ENCODE results near the gene BBLN. TPM values are rescaled to one million over a fixed set of nuclear protein-coding genes. Genes with fewer than 3 reads are reported as not detected.

The BBLN gene
- total RNA-seq, 4 donors from 2014 or later: 202 to 310 (median 243) TPM

GRCh38 chr9:128115187-128116103, 44.6 kb upstream of the BBLN start:
- TF ChIP-seq EP300 (IDR thresholded peaks at IDR 0.05) (no peak), CTCF (IDR thresholded peaks at IDR 0.05) (no peak), POLR2A (IDR thresholded peaks at IDR 0.05) (no peak)
- Histone ChIP-seq H3K4me1 (peaks cover 0 to 11% (median 5%) of the 10 kb centered on the region in 4 donors), H3K9me3 (no peaks in the 10 kb centered on the region), H3K4me3 (no peak overlapping the region), H3K27ac (peak overlapping the region in 1 of 4 donors; percentile 79), H3K27me3 (no peaks in the 10 kb centered on the region), H3K36me3 (peaks cover 0 to 43% (median 0%) of the 10 kb centered on the region in 3 donors)
- 90 to 95% methylated on average over 22 to 26 of the region's 26 CpGs for WGBS, 2 donors
- peak in 1 of 2 donors; percentile 3 for DNase-seq (ENCODE audit: low spot score in 2 of 2)

GRCh38 chr9:128116104-128117083, 43.7 kb upstream of the BBLN start:
- H3K4me3 ChIP-seq: no peak overlapping the region
- no peak for TF ChIP-seq POLR2A (IDR thresholded peaks at IDR 0.05)
- TF ChIP-seq EP300 (IDR thresholded peaks at IDR 0.05): no peak
- no peak for TF ChIP-seq CTCF (IDR thresholded peaks at IDR 0.05)
- H3K9me3 ChIP-seq: no peaks in the 10 kb centered on the region
- DNase-seq (ENCODE audit: low spot score in 2 of 2): no peak
- H3K36me3 ChIP-seq: peaks cover 0 to 53% (median 0%) of the 10 kb centered on the region in 3 donors
- H3K4me1 ChIP-seq: peaks cover 0 to 11% (median 5%) of the 10 kb centered on the region in 4 donors
- no peaks in the 10 kb centered on the region for H3K27me3 ChIP-seq
- H3K27ac ChIP-seq: peak overlapping the region in 1 of 4 donors; percentile 62
- WGBS, 2 donors: 82 to 89% methylated on average over 16 of the region's 16 CpGs

GRCh38 chr9:128117613-128118471, 42.2 kb upstream of the BBLN start:
- DNase-seq (ENCODE audit: low spot score in 2 of 2): peak; percentile 88 to 95
- H3K27ac ChIP-seq: peak overlapping the region in 1 of 4 donors; percentile 70
- TF ChIP-seq EP300 (IDR thresholded peaks at IDR 0.05) (peak; percentile 39 to 77), CTCF (IDR thresholded peaks at IDR 0.05) (peak; percentile 100), POLR2A (IDR thresholded peaks at IDR 0.05) (no peak)
- no peak overlapping the region for H3K4me3 ChIP-seq
- H3K9me3 ChIP-seq: no peaks in the 10 kb centered on the region
- WGBS, 2 donors: 8 to 9% methylated on average over 22 to 24 of the region's 27 CpGs
- peaks cover 0 to 11% (median 5%) of the 10 kb centered on the region in 4 donors for H3K4me1 ChIP-seq
- peaks cover 0 to 61% (median 0%) of the 10 kb centered on the region in 3 donors for H3K36me3 ChIP-seq
- no peaks in the 10 kb centered on the region for H3K27me3 ChIP-seq

GRCh38 chr9:128118472-128118857, 41.6 kb upstream of the BBLN start:
- no peak for DNase-seq (ENCODE audit: low spot score in 2 of 2)
- Histone ChIP-seq H3K36me3 (peaks cover 0 to 63% (median 0%) of the 10 kb centered on the region in 3 donors), H3K27me3 (no peaks in the 10 kb centered on the region), H3K4me3 (no peak overlapping the region), H3K9me3 (no peaks in the 10 kb centered on the region), H3K27ac (no peak overlapping the region), H3K4me1 (peaks cover 0 to 11% (median 5%) of the 10 kb centered on the region in 4 donors)
- TF ChIP-seq EP300 (IDR thresholded peaks at IDR 0.05) (no peak), POLR2A (IDR thresholded peaks at IDR 0.05) (no peak), CTCF (IDR thresholded peaks at IDR 0.05) (no peak)
- 46% methylated on average over 3 of the region's 3 CpGs for WGBS, 2 donors
